Epithelial cell of proximal tubule (primary cell): ENCODE measurements around the gene C17orf75. TPM values are rescaled to one million over a fixed set of nuclear protein-coding genes. Genes with fewer than 3 reads are reported as not detected.

Experiments used
- DNase-seq: peaks from one replicate; pipeline ENCODE4 v3.0.0-alpha.2; 2011; ENCODE audit warnings: low read depth
- H3K4me3 ChIP-seq: 2 replicates; pipeline ENCODE4 v1.5.1; 2011; ENCODE audit warnings: low read depth, mild to moderate bottlenecking, low read length
- total RNA-seq: library from RNA; depleted of rRNA; stranded (reverse); fragments of >200 nt; gene quantifications from 2 replicates; pipeline ENCODE4 v1.2.3, GENCODE V29; 2015
- TF ChIP-seq, protein P1 (sequence below): conservative IDR thresholded peaks from 2 replicates; pipeline ENCODE4 v1.5.1; 2012; ENCODE audit warnings: low read depth, mild to moderate bottlenecking, low read length

The C17orf75 gene
- total RNA-seq, 1 donor from 2014 or later = 22.1 TPM

GRCh38 chr17:32278815-32279214 lies 63.2 kb downstream of the C17orf75 start:
- H3K4me3 ChIP-seq = no peak overlapping the region
- DNase-seq = no peak
- TF ChIP-seq, protein P1, sequence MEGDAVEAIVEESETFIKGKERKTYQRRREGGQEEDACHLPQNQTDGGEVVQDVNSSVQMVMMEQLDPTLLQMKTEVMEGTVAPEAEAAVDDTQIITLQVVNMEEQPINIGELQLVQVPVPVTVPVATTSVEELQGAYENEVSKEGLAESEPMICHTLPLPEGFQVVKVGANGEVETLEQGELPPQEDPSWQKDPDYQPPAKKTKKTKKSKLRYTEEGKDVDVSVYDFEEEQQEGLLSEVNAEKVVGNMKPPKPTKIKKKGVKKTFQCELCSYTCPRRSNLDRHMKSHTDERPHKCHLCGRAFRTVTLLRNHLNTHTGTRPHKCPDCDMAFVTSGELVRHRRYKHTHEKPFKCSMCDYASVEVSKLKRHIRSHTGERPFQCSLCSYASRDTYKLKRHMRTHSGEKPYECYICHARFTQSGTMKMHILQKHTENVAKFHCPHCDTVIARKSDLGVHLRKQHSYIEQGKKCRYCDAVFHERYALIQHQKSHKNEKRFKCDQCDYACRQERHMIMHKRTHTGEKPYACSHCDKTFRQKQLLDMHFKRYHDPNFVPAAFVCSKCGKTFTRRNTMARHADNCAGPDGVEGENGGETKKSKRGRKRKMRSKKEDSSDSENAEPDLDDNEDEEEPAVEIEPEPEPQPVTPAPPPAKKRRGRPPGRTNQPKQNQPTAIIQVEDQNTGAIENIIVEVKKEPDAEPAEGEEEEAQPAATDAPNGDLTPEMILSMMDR = no peak

Other genes starting within 250 kb of the C17orf75 start
- 21.9 and 24.4 TPM in 2 replicates for gene RHOT1, start 199.7 kb downstream of the C17orf75 start, total RNA-seq
- gene RHBDL3, start 76.3 kb downstream of the C17orf75 start, total RNA-seq = under 0.01 TPM in 1 of 2 replicates, not detected in the other
- 108 and 179 TPM in 2 replicates for gene ZNF207, start 8.0 kb upstream of the C17orf75 start, total RNA-seq
- gene PSMD11, start 102.3 kb upstream of the C17orf75 start, total RNA-seq = 90.3 and 109 TPM in 2 replicates
- gene CDK5R1, start 144.8 kb upstream of the C17orf75 start, total RNA-seq = 7.0 and 8.0 TPM in 2 replicates